ENCODE measurements around the gene PRRT1B. TPM values are rescaled to one million over a fixed set of nuclear protein-coding genes. Genes with fewer than 3 reads are reported as not detected.

PRRT1B gene
- polyA plus RNA-seq, 2 of the 4 experiments (the other 2 are of a cell fraction), result 0.79 to 0.80 TPM

- ATAC-seq, result no peak
- H3K4me2 ChIP-seq, result no peak overlapping the region
- no peak for FAIRE-seq
- 0 out of 3 replicates have a peak, but pooled peaks cover 8% of the 10 kb centered on the region for H3K9me3 ChIP-seq
- no peak for TF ChIP-seq HOXB5 (CRISPR knock-in tag; IDR thresholded peaks at IDR 0.05)
- no peak for TF ChIP-seq RAD21 (conservative IDR thresholded peaks at IDR 0.05 in 1 of 2, IDR thresholded peaks at IDR 0.05 in 1 of 2)
- no peak for TF ChIP-seq CHD2 (IDR thresholded peaks at IDR 0.05; ENCODE audit: low read length, partially characterized antibody)
- TF ChIP-seq MAZ (IDR thresholded peaks at IDR 0.05; ENCODE audit: borderline replicate concordance, low read depth, low read length), result no peak
- no peak for TF ChIP-seq ATOH8 (CRISPR knock-in tag; IDR thresholded peaks at IDR 0.05; ENCODE audit: low read depth)
- TF ChIP-seq RCOR1 (IDR thresholded peaks at IDR 0.05; ENCODE audit: low read depth, low read length), result no peak
- WGBS (ENCODE audit: missing lambda C conversion rate), result 79% methylated on average over 8 of the region's 8 CpGs
- ChIA-PET CTCF (interaction anchor here (2.3 kb wide), 1 partner anchor 57 kb away, joined by 7 read pairs; no protein-coding TSS in a partner anchor), POLR2A (no interaction called here)
- DNase-seq (ENCODE audit: low read depth in 1 of 2, low spot score in 1 of 2), result no peak
- no peak overlapping the region for H3K4me3 ChIP-seq
- H3K4me1 ChIP-seq, result peaks cover 10% of the 10 kb centered on the region
- no peak overlapping the region for H3K27ac ChIP-seq
These were observed 10.5 kb upstream of the PRRT1B start for GRCh38 chr9:131534721-131535237.

- H3K4me2 ChIP-seq, result no peak overlapping the region
- H3K4me3 ChIP-seq, result no peak overlapping the region
- ChIA-PET POLR2A (no interaction called here), CTCF (interaction anchor here (0.6 to 1.8 kb wide), 2 partner anchors 9 to 49 kb away, joined by 3 to 5 read pairs; no protein-coding TSS in a partner anchor)
- DNase-seq (ENCODE audit: low read depth in 1 of 2, low spot score in 1 of 2) (no peak), FAIRE-seq (no peak), ATAC-seq (no peak)
- peaks cover 25% of the 10 kb centered on the region for H3K9me3 ChIP-seq
- 78% methylated on average over 19 of the region's 19 CpGs for WGBS (ENCODE audit: missing lambda C conversion rate)
- TF ChIP-seq HOXA7 (CRISPR knock-in tag; IDR thresholded peaks at IDR 0.05), result no peak
- no peak for TF ChIP-seq FOSB (CRISPR knock-in tag; IDR thresholded peaks at IDR 0.05)
- TF ChIP-seq TP53 (CRISPR knock-in tag; IDR thresholded peaks at IDR 0.05), result no peak
- no peak for TF ChIP-seq REST (IDR thresholded peaks at IDR 0.05)
- TF ChIP-seq HDAC2 (IDR thresholded peaks at IDR 0.05), result no peak
- no peak for TF ChIP-seq EHMT2 (IDR thresholded peaks at IDR 0.05; ENCODE audit: low read depth)
- no peaks in the 10 kb centered on the region for H3K4me1 ChIP-seq
- H3K27ac ChIP-seq, result no peak overlapping the region
These were observed 7.4 kb upstream of the PRRT1B start for GRCh38 chr9:131537946-131538345.

GRCh38 chr9:131539223-131539923, 6.0 kb upstream of the PRRT1B start:
- TF ChIP-seq EP300 (IDR thresholded peaks at IDR 0.05) (no peak), EHF (CRISPR knock-in tag; IDR thresholded peaks at IDR 0.05) (no peak), FOSL2 (IDR thresholded peaks at IDR 0.05) (no peak), FOSL2 (CRISPR knock-in tag; IDR thresholded peaks at IDR 0.05) (no peak), ELK1 (IDR thresholded peaks at IDR 0.05; ENCODE audit: low read depth, low read length) (no peak), KDM1A (IDR thresholded peaks at IDR 0.05; ENCODE audit: low read depth) (no peak), HMGXB4 (CRISPR knock-in tag; IDR thresholded peaks at IDR 0.05; ENCODE audit: borderline replicate concordance) (no peak), ESRRA (IDR thresholded peaks at IDR 0.05; ENCODE audit: borderline replicate concordance, low read length) (no peak)
- Histone ChIP-seq H3K4me2 (no peak overlapping the region), H3K27ac (no peak overlapping the region), H3K4me1 (no peaks in the 10 kb centered on the region), H3K9me3 (peaks cover 39% of the 10 kb centered on the region), H3K4me3 (no peak overlapping the region)
- WGBS (ENCODE audit: missing lambda C conversion rate), result 75% methylated on average over 7 of the region's 7 CpGs
- CTCF ChIA-PET, result interaction anchor here (0.7 to 1.8 kb wide), 3 partner anchors 8 to 196 kb away, joined by 3 to 5 read pairs (median 4); no protein-coding TSS in a partner anchor
- no peak for FAIRE-seq
- POLR2A ChIA-PET, result no interaction called here
- no peak for DNase-seq (ENCODE audit: low read depth in 1 of 2, low spot score in 1 of 2)
- ATAC-seq, result no peak
